ENCODE data around the gene PDE6G.

The PDE6G gene

GRCh38 chr17:81666342-81667191 is 10.2 kb upstream of the PDE6G start, which contains the start of the genes CCDC137 and OXLD1:
CCDC137 (plus strand) TSS chr17:81666737; CDS start chr17:81666767, 30 bp downstream.
OXLD1 (minus strand) TSS chr17:81666605; CDS start chr17:81666577, 28 bp downstream.
- no peak for TF ChIP-seq CTCF (IDR thresholded peaks at IDR 0.05; ENCODE audit: low read depth, low read length)
- peak within 1 kb of the TSS; percentile 80 for H3K4me3 ChIP-seq (ENCODE audit: low read depth, low read length)

GRCh38 chr17:81666092-81666341 is 9.7 kb upstream of the PDE6G start:
- TF ChIP-seq CTCF (IDR thresholded peaks at IDR 0.05; ENCODE audit: low read depth, low read length), result no peak
- H3K4me3 ChIP-seq (ENCODE audit: low read depth, low read length), result peak overlapping the region; percentile 80

- no peak for TF ChIP-seq CTCF (IDR thresholded peaks at IDR 0.05; ENCODE audit: low read depth, low read length)
- peak overlapping the region; percentile 80 for H3K4me3 ChIP-seq (ENCODE audit: low read depth, low read length)
These were observed 9.1 kb upstream of the PDE6G start for GRCh38 chr17:81665205-81666091.

- TF ChIP-seq CTCF (IDR thresholded peaks at IDR 0.05; ENCODE audit: low read depth, low read length), result no peak
These were observed 7.7 kb upstream of the PDE6G start for GRCh38 chr17:81664051-81664470.

GRCh38 chr17:81662002-81662401 is 5.7 kb upstream of the PDE6G start:
- no peak for TF ChIP-seq CTCF (IDR thresholded peaks at IDR 0.05; ENCODE audit: low read depth, low read length)

More at GRCh38 chr17:81664051-81664470, 7.7 kb upstream of the PDE6G start:
- no peak overlapping the region for H3K4me3 ChIP-seq (ENCODE audit: low read depth, low read length)

GRCh38 chr17:81660441-81660840 is 4.1 kb upstream of the PDE6G start:
- no peak for TF ChIP-seq CTCF (IDR thresholded peaks at IDR 0.05; ENCODE audit: low read depth, low read length)
- no peak overlapping the region for H3K4me3 ChIP-seq (ENCODE audit: low read depth, low read length)

More at GRCh38 chr17:81662002-81662401, 5.7 kb upstream of the PDE6G start:
- H3K4me3 ChIP-seq (ENCODE audit: low read depth, low read length), result no peak overlapping the region

Data from WI38 (cell line).